Body of pancreas (tissue), 4 donors: Measurements from ENCODE around the gene MOGAT2.

Experiments
- CTCF ChIP-seq, 7 experiments: fragments of 450-650 bp in 4 of 7; fragments of 200-600 bp in 3 of 7; sonication (generic) in 3 of 7; IDR thresholded peaks; one replicate each; pipeline ENCODE4 v1.5.1; 2016 to 2019; ENCODE audit warnings: antibody characterized with exemption in 7 of 7
- POLR2A ChIP-seq, 3 donors: fragments of 450-650 bp; IDR thresholded peaks; one replicate each; pipeline ENCODE4 v1.6.1; 2016; ENCODE audit warnings: antibody characterized with exemption in 3 of 3, mild to moderate bottlenecking in 2 of 3

GRCh38 chr11:75757651-75758050, 40.0 kb downstream of the MOGAT2 start:
- TF ChIP-seq POLR2A (IDR thresholded peaks at IDR 0.05) (no peak), CTCF (IDR thresholded peaks at IDR 0.05) (no peak)
